PC-3 (cell line): Measurements from ENCODE around the gene TSPAN11. TPM values are rescaled to one million over a fixed set of nuclear protein-coding genes. Genes with fewer than 3 reads are reported as not detected.

Experiments
- ATAC-seq: fragments of 200-7000 bp; cut with Tn5 transposase; 2 replicates; pipeline ENCODE4 v1.9.1; 2020; ENCODE audit warnings: mild to moderate bottlenecking, moderate library complexity
- BruUV-seq: library from RNA; stranded (reverse); fragments of 400-500 nt; replicated peaks from 2 replicates; lab custom pipeline; 2021; lab: Mats Ljungman, UMichigan
- CTCF ChIA-PET: fragments of 300-600 bp; sonication (Branson Sonifier 250); formaldehyde crosslinking; loops from one replicate; lab custom pipeline; 2022; ENCODE audit warnings: antibody characterized with exemption; lab: Charles Lee
- POLR2A ChIA-PET: fragments of 300-600 bp; sonication (Branson Sonifier 250); formaldehyde crosslinking; loops from one replicate; lab custom pipeline; 2022; ENCODE audit warnings: antibody characterized with exemption; ENCODE audit not compliant: unreplicated experiment; lab: Charles Lee
- DNase-seq: peaks from one replicate; pipeline ENCODE4 v3.0.0-alpha.2; 2015
- H2AFZ ChIP-seq: fragments of 300-600 bp; sonication (generic); 2 replicates; pipeline ENCODE4 v1.6.0; 2016; ENCODE audit warnings: antibody characterized with exemption, low read length
- H3F3A ChIP-seq: fragments of 300-600 bp; sonication (generic); one replicate; pipeline ENCODE4 v1.6.0; 2017; ENCODE audit warnings: antibody characterized with exemption, low read length, control low read depth, mild to moderate bottlenecking; ENCODE audit not compliant: unreplicated experiment
- H3K27ac ChIP-seq: fragments of 300-600 bp; sonication (generic); 2 replicates; pipeline ENCODE4 v1.5.1; 2016; ENCODE audit warnings: mild to moderate bottlenecking, low read length
- H3K27me3 ChIP-seq: fragments of 300-600 bp; sonication (generic); 2 replicates; pipeline ENCODE4 v1.6.1; 2016; ENCODE audit warnings: low read length, mixed read lengths
- H3K36me3 ChIP-seq: fragments of 300-600 bp; sonication (generic); 2 replicates; pipeline ENCODE4 v1.6.1; 2016; ENCODE audit warnings: low read depth, mixed run types, low read length, mixed read lengths
- H3K4me1 ChIP-seq: fragments of 300-600 bp; sonication (generic); 2 replicates; pipeline ENCODE4 v1.5.1; 2016; ENCODE audit warnings: low read length; ENCODE audit not compliant: insufficient read depth
- H3K4me2 ChIP-seq: fragments of 300-600 bp; sonication (generic); 2 replicates; pipeline ENCODE4 v1.6.0; 2016; ENCODE audit warnings: low read length
- H3K4me3 ChIP-seq: fragments of 300-600 bp; sonication (generic); 2 replicates; pipeline ENCODE4 v1.5.1; 2016; ENCODE audit warnings: mild to moderate bottlenecking, low read length, mixed read lengths
- H3K79me2 ChIP-seq: fragments of 300-600 bp; sonication (generic); 2 replicates; pipeline ENCODE4 v1.6.1; 2017; ENCODE audit warnings: low read length, mixed read lengths
- H3K9ac ChIP-seq: fragments of 300-600 bp; sonication (generic); 2 replicates; pipeline ENCODE4 v1.6.0; 2016; ENCODE audit warnings: mild to moderate bottlenecking, low read length
- H3K9me2 ChIP-seq: fragments of 300-600 bp; sonication (generic); replicated peaks from 2 replicates; pipeline ENCODE4 v1.6.1; 2016; ENCODE audit warnings: mixed run types, low read length, mixed read lengths
- H3K9me3 ChIP-seq: fragments of 300-600 bp; sonication (generic); 2 replicates; pipeline ENCODE4 v1.6.1; 2016; ENCODE audit warnings: low read length, mixed read lengths
- H4K20me1 ChIP-seq: fragments of 300-600 bp; sonication (generic); 2 replicates; pipeline ENCODE4 v1.6.1; 2016; ENCODE audit warnings: low read length, mixed read lengths
- EZH2 ChIP-seq: fragments of 300-600 bp; sonication (generic); IDR thresholded peaks from one replicate; pipeline ENCODE4 v1.6.1; 2017; ENCODE audit warnings: antibody characterized with exemption, mild to moderate bottlenecking, low read length; ENCODE audit not compliant: unreplicated experiment
- EZH2phosphoT487 ChIP-seq: fragments of 300-600 bp; sonication (generic); IDR thresholded peaks from 2 replicates; pipeline ENCODE4 v1.6.1; 2018; ENCODE audit warnings: mild to moderate bottlenecking, antibody characterized with exemption, low read length, borderline replicate concordance
- intact Hi-C: fragments of 100-400 bp; cut with micrococcal nuclease; formaldehyde crosslinking; loops from 2 replicates; pipeline ENCODE4 v1.9.0; 2023
- total RNA-seq: library from RNA; depleted of rRNA; stranded (reverse); fragments of >200 nt; gene quantifications from 2 replicates; pipeline ENCODE4 v1.2.3, GENCODE V29; 2014
- TF ChIP-seq, protein P1 (sequence below): fragments of 300-600 bp; sonication (generic); conservative IDR thresholded peaks from 2 replicates; pipeline ENCODE4 v1.5.1; 2017; ENCODE audit warnings: antibody characterized with exemption, low read depth, mild to moderate bottlenecking, low read length

Gene TSPAN11
- total RNA-seq, 1 experiment from 2014 or later, result not detected

DNA sequence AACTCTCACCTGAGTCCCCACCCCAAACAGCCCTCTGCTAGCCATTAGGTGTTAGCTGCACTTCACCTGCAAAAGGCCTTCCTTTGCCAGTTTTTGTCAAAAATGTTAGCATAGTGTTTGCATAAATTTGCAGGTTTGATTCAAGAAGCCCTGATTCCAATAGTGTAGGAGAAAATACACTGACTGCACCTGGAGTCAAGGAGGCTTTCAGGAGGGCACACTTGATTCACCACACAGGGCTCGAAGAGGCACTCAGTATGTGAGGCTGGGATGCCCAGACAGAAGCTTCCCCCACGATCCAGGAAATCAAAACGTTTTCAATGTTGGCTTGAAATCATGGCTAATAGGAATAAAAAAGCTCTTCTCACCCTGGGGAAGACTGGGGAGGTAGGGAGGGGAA is 106.6 kb downstream of the TSPAN11 start:
- ChIA-PET POLR2A (no interaction called here), CTCF (no interaction called here)
- H3K9me3 ChIP-seq, result no peaks in the 10 kb centered on the region
- H3K9ac ChIP-seq, result no peak overlapping the region
- H3F3A ChIP-seq, result no peaks in the 10 kb centered on the region
- H3K27me3 ChIP-seq, result no peaks in the 10 kb centered on the region
- intact Hi-C loops, result loop anchor here (10.0 kb wide), 1 partner anchor 48 kb away; no protein-coding TSS in a partner anchor
- H3K4me2 ChIP-seq, result no peak overlapping the region
- H3K9me2 ChIP-seq, result no peaks in the 10 kb centered on the region
- no peaks in the 10 kb centered on the region for H4K20me1 ChIP-seq
- no peak for DNase-seq
- BruUV-seq, result no TSS peak
- no peak for ATAC-seq
- no peak overlapping the region for H2AFZ ChIP-seq
- peaks cover 51% of the 10 kb centered on the region for H3K4me1 ChIP-seq
- no peaks in the 10 kb centered on the region for H3K36me3 ChIP-seq
- no peak overlapping the region for H3K4me3 ChIP-seq
- no peaks in the 10 kb centered on the region for H3K79me2 ChIP-seq
- no peak overlapping the region for H3K27ac ChIP-seq
- no peak for TF ChIP-seq EZH2phosphoT487
- TF ChIP-seq EZH2, result no peak
- TF ChIP-seq, protein P1, sequence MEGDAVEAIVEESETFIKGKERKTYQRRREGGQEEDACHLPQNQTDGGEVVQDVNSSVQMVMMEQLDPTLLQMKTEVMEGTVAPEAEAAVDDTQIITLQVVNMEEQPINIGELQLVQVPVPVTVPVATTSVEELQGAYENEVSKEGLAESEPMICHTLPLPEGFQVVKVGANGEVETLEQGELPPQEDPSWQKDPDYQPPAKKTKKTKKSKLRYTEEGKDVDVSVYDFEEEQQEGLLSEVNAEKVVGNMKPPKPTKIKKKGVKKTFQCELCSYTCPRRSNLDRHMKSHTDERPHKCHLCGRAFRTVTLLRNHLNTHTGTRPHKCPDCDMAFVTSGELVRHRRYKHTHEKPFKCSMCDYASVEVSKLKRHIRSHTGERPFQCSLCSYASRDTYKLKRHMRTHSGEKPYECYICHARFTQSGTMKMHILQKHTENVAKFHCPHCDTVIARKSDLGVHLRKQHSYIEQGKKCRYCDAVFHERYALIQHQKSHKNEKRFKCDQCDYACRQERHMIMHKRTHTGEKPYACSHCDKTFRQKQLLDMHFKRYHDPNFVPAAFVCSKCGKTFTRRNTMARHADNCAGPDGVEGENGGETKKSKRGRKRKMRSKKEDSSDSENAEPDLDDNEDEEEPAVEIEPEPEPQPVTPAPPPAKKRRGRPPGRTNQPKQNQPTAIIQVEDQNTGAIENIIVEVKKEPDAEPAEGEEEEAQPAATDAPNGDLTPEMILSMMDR, result no peak

- CTCF ChIA-PET, result no interaction called here
- H3K9me2 ChIP-seq, result no peaks in the 10 kb centered on the region
These were observed 107.1 kb downstream of the TSPAN11 start for GRCh38 chr12:31033681-31034080.

GRCh38 chr12:31034372-31034771 is 107.8 kb downstream of the TSPAN11 start:
- Histone ChIP-seq H3K9ac (no peak overlapping the region), H3K36me3 (no peaks in the 10 kb centered on the region), H3F3A (no peaks in the 10 kb centered on the region), H3K4me2 (no peak overlapping the region), H3K4me1 (peaks cover 51% of the 10 kb centered on the region), H2AFZ (no peak overlapping the region), H3K9me3 (no peaks in the 10 kb centered on the region), H4K20me1 (no peaks in the 10 kb centered on the region), H3K79me2 (no peaks in the 10 kb centered on the region), H3K27me3 (no peaks in the 10 kb centered on the region), H3K27ac (no peak overlapping the region), H3K9me2 (no peaks in the 10 kb centered on the region), H3K4me3 (no peak overlapping the region)
- no peak for DNase-seq
- ChIA-PET POLR2A (interaction anchor here (0.6 kb wide), 1 partner anchor 29 kb away, joined by 3 read pairs; no protein-coding TSS in a partner anchor), CTCF (no interaction called here)
- no TSS peak for BruUV-seq
- TF ChIP-seq, protein P1, result no peak
- no peak for TF ChIP-seq EZH2
- no peak for TF ChIP-seq EZH2phosphoT487
- no peak for ATAC-seq
- intact Hi-C loops, result loop anchor here (10.0 kb wide), 1 partner anchor 50 kb away; no protein-coding TSS in a partner anchor

More at GRCh38 chr12:31033681-31034080, 107.1 kb downstream of the TSPAN11 start:
- TF ChIP-seq EZH2phosphoT487, result no peak
- TF ChIP-seq EZH2, result no peak
- TF ChIP-seq, protein P1, result no peak
- ATAC-seq (no peak), DNase-seq (no peak)
- Histone ChIP-seq H3K4me2 (no peak overlapping the region), H3K9ac (no peak overlapping the region), H2AFZ (no peak overlapping the region), H4K20me1 (no peaks in the 10 kb centered on the region), H3F3A (no peaks in the 10 kb centered on the region), H3K27me3 (no peaks in the 10 kb centered on the region), H3K4me1 (peaks cover 51% of the 10 kb centered on the region), H3K79me2 (no peaks in the 10 kb centered on the region), H3K9me3 (no peaks in the 10 kb centered on the region), H3K4me3 (no peak overlapping the region), H3K27ac (no peak overlapping the region), H3K36me3 (no peaks in the 10 kb centered on the region)
- BruUV-seq, result no TSS peak
- POLR2A ChIA-PET, result interaction anchor here (0.6 kb wide), 1 partner anchor 28 kb away, joined by 3 read pairs; no protein-coding TSS in a partner anchor
- intact Hi-C loops, result loop anchor here (10.0 kb wide), 1 partner anchor 49 kb away; no protein-coding TSS in a partner anchor
